Lower lobe of right lung (tissue), 2 donors: ENCODE measurements around the gene SHISA7. TPM values are rescaled to one million over a fixed set of nuclear protein-coding genes. Genes with fewer than 3 reads are reported as not detected.

ENCODE experiments used
- ATAC-seq, 2 donors: fragments of 200-7000 bp; cut with Tn5 transposase; one replicate each; pipeline ENCODE4 v1.9.1; 2020 to 2022; ENCODE audit warnings: mild to moderate bottlenecking in 2 of 2, moderate library complexity in 2 of 2
- DNase-seq: peaks from one replicate; pipeline ENCODE4 v3.0.0-alpha.2; 2020
- H3K27ac ChIP-seq: fragments of 200-600 bp; one replicate; pipeline ENCODE4 v1.8.0; 2022
- H3K27me3 ChIP-seq: fragments of 200-600 bp; one replicate; pipeline ENCODE4 v1.8.0; 2022; ENCODE audit warnings: low read depth
- H3K36me3 ChIP-seq: fragments of 200-600 bp; one replicate; pipeline ENCODE4 v1.8.0; 2022; ENCODE audit warnings: mild to moderate bottlenecking
- H3K4me1 ChIP-seq: fragments of 200-600 bp; one replicate; pipeline ENCODE4 v1.8.0; 2022
- H3K4me3 ChIP-seq: fragments of 200-600 bp; one replicate; pipeline ENCODE4 v1.8.0; 2022; ENCODE audit warnings: mild to moderate bottlenecking
- H3K9me3 ChIP-seq: fragments of 200-600 bp; one replicate; pipeline ENCODE4 v1.8.0; 2022
- intact Hi-C: fragments of 100-400 bp; cut with DNase I; formaldehyde crosslinking; loops from one replicate; pipeline ENCODE4 v1.11.0; 2022
- total RNA-seq: library from RNA; stranded (reverse); fragmentation: NEBNext Ultra II Directional; extraction: Animal tissue kit (Norgen Biotek cat#: 25700); gene quantifications from one replicate; pipeline ENCODE4 v1.2.1, GENCODE V29; 2021
- TF ChIP-seq, protein P1 (sequence below): fragments of 200-600 bp; IDR thresholded peaks from one replicate; pipeline ENCODE4 v1.8.0; 2022; ENCODE audit warnings: antibody characterized with exemption, mild to moderate bottlenecking
- donor health status: DM: no; HTN: yes; CAD: no; lungs with severe emphysema.

The SHISA7 gene
- total RNA-seq, 1 donor from 2014 or later = not detected

DNA sequence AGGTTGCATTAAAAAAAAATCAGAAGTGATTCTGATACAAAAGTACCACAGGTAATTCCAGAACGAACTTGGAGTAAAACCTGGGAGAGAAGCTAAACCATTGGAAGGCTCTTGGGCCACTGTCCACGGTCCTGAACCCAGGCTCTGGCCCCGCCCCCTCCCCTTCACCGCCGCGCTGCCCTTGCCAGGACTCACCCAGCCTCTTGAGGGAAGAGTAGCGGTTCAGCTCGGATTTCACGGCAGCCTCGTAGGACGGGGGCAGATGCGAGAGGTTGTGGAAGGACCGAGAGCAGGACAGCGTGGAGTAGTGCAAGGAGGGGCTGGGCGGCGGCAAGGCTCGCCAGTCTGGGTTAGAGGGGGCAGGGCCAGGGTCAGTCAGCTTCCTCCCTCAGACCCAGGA is 5.7 kb downstream of the SHISA7 start:
- H3K36me3 ChIP-seq = no peaks in the 10 kb centered on the region
- H3K27ac ChIP-seq = no peak overlapping the region
- peak; percentile 71 for DNase-seq
- ATAC-seq = peak; percentile 74 to 83
- no peak overlapping the region for H3K4me3 ChIP-seq
- H3K9me3 ChIP-seq = no peaks in the 10 kb centered on the region
- TF ChIP-seq, protein P1, sequence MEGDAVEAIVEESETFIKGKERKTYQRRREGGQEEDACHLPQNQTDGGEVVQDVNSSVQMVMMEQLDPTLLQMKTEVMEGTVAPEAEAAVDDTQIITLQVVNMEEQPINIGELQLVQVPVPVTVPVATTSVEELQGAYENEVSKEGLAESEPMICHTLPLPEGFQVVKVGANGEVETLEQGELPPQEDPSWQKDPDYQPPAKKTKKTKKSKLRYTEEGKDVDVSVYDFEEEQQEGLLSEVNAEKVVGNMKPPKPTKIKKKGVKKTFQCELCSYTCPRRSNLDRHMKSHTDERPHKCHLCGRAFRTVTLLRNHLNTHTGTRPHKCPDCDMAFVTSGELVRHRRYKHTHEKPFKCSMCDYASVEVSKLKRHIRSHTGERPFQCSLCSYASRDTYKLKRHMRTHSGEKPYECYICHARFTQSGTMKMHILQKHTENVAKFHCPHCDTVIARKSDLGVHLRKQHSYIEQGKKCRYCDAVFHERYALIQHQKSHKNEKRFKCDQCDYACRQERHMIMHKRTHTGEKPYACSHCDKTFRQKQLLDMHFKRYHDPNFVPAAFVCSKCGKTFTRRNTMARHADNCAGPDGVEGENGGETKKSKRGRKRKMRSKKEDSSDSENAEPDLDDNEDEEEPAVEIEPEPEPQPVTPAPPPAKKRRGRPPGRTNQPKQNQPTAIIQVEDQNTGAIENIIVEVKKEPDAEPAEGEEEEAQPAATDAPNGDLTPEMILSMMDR = no peak
- peaks cover 10% of the 10 kb centered on the region for H3K4me1 ChIP-seq
- peaks cover 69% of the 10 kb centered on the region for H3K27me3 ChIP-seq
- intact Hi-C loops = no loop called here

DNA sequence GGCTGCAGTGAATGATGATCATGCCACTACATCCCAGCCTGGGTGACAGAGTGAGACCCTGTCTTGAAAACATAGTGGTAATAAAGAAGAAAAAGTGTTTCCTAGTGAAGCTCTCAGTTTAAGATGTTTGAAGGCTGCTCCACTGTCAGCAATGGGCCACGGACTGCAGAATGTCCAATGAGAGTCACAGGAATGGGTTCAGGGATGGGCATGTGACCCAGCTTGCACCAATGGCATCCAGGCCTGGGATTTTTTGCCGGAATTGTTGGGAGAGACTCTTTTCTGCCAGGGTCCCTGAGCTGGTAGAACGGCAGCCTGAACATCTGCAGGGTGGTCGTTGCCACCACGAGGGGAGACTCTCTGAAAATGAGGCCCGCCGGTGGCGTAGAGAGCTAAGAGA is 6.3 kb downstream of the SHISA7 start:
- DNase-seq (no peak), ATAC-seq (no peak)
- no peak overlapping the region for H3K27ac ChIP-seq
- TF ChIP-seq, protein P1 = no peak
- peaks cover 69% of the 10 kb centered on the region for H3K27me3 ChIP-seq
- H3K4me1 ChIP-seq = peaks cover 8% of the 10 kb centered on the region
- no peak overlapping the region for H3K4me3 ChIP-seq
- no peaks in the 10 kb centered on the region for H3K9me3 ChIP-seq
- intact Hi-C loops = no loop called here
- no peaks in the 10 kb centered on the region for H3K36me3 ChIP-seq

DNA sequence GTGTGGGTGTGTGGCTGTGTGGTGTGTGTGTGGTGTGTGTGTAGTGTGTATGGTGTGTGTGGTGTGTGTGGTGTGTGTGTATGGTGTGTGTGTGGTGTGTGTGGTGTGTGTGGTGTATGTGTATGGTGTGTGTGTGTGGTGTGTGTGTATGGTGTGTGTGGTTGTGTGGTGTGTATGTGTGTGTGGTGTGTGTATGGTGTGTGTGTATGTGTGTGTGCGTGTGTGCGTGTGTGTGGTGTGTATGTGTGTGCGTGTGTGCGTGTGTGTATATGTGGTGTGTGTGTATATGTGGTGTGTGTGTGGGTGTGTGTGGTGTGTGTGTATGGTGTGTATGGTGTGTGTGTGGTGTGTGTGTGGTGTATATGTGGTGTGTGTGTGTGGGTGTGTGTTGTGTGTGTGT is 8.1 kb downstream of the SHISA7 start:
- H3K27me3 ChIP-seq = peaks cover 62% of the 10 kb centered on the region
- H3K4me3 ChIP-seq = no peak overlapping the region

DNA sequence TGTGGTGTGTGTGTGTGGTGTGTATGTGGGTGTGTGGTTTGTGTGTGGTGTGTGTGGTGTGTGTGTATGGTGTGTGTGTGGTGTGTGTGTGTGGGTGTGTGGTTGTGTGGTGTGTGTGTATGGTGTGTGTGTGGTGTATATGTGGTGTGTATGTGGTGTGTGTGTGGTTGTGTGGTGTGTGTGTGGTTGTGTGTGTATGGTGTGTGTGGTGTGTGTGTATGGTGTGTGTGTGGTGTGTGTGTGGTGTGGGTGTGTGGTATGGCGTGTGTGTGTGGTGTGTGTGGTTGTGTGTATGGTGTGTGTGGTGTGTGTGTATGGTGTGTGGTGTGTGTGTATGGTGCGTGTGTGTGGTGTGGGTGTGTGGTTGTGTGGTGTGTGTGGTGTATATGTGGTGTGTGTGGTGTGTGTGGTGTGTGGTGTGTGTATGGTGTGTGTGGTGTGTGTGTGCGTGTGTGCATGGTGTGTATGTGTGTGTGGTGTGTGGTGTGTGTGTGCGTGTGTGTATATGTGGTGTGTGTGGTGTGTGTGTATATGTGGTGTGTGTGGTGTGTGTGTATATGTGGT is 8.7 kb downstream of the SHISA7 start:
- H3K27ac ChIP-seq = no peak overlapping the region
- ATAC-seq (no peak), DNase-seq (no peak)
- peaks cover 60% of the 10 kb centered on the region for H3K27me3 ChIP-seq
- TF ChIP-seq, protein P1 = no peak
- no peak overlapping the region for H3K4me3 ChIP-seq
- H3K36me3 ChIP-seq = no peaks in the 10 kb centered on the region
- H3K4me1 ChIP-seq = no peaks in the 10 kb centered on the region
- no peaks in the 10 kb centered on the region for H3K9me3 ChIP-seq
- intact Hi-C loops = no loop called here

More for the DNA sequence above, 8.1 kb downstream of the SHISA7 start:
- TF ChIP-seq, protein P1 = no peak
- DNase-seq = no peak
- intact Hi-C loops = no loop called here
- ATAC-seq = no peak
- no peaks in the 10 kb centered on the region for H3K4me1 ChIP-seq
- H3K9me3 ChIP-seq = no peaks in the 10 kb centered on the region
- H3K36me3 ChIP-seq = no peaks in the 10 kb centered on the region
- H3K27ac ChIP-seq = no peak overlapping the region

DNA sequence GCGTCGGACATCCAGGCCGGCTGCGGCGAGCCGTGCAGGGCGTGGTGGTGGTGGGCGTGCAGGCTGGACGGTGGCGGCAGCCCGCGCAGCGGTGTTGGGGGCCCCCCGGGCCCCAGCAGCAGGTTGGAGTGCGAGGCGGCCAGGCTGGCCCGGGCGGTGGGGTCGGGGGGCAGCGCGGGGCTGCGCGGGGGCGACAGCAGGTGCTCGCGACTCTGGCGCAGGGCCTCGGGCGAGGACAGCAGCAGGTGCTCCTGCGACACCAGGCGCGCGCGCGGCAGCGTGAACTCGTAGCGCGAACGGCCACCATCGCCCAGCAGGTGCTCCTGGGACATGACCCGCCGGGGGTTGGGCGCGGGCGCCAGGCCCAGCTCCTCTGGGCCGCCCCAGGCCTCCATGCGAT is 9.8 kb downstream of the SHISA7 start:
- intact Hi-C loops = no loop called here
- Histone ChIP-seq H3K36me3 (no peaks in the 10 kb centered on the region), H3K9me3 (no peaks in the 10 kb centered on the region), H3K27me3 (peaks cover 53% of the 10 kb centered on the region), H3K27ac (no peak overlapping the region), H3K4me1 (no peaks in the 10 kb centered on the region), H3K4me3 (no peak overlapping the region)
- TF ChIP-seq, protein P1 = no peak
- ATAC-seq (no peak), DNase-seq (no peak)
